Endothelial cell of umbilical vein (primary cell): Measurements from ENCODE around the gene NLRP6. TPM values are rescaled to one million over a fixed set of nuclear protein-coding genes. Genes with fewer than 3 reads are reported as not detected.

Experiments used
- BruUV-seq: library from RNA; stranded (reverse); fragments of 400-500 nt; replicated peaks from 2 replicates; lab custom pipeline; 2021; lab: Mats Ljungman, UMichigan
- CTCF ChIA-PET: fragments of 300-600, 350-600 bp; sonication (Branson Sonifier 250); formaldehyde crosslinking; loops from one replicate; lab custom pipeline; 2021; ENCODE audit warnings: antibody characterized with exemption, inconsistent platforms; lab: Charles Lee
- POLR2A ChIA-PET: fragments of 300-600, 350-600 bp; sonication (Branson Sonifier 250); formaldehyde crosslinking; loops from one replicate; lab custom pipeline; 2021; ENCODE audit warnings: antibody characterized with exemption, inconsistent platforms; lab: Charles Lee
- DNase-seq: peaks from one replicate; pipeline ENCODE4 v3.0.0-alpha.2; 2011; ENCODE audit warnings: low read depth, low spot score
- FAIRE-seq: peaks from 2 replicates; lab custom pipeline; 2011; peaks lifted over from hg19 to GRCh38; lab: Jason Lieb, UNC
- H2AFZ ChIP-seq: 2 replicates; pipeline ENCODE4 v1.6.0; 2012; ENCODE audit warnings: low read depth, low read length, control low read depth, inconsistent platforms
- H3K27ac ChIP-seq: 2 replicates; pipeline ENCODE4 v1.5.1; 2011; ENCODE audit warnings: low read depth, mild to moderate bottlenecking, control low read depth, low read length, moderate library complexity; ENCODE audit not compliant: insufficient read depth
- H3K27me3 ChIP-seq, 2 experiments: 2 replicates each; pipeline versions ENCODE4 v1.6.0 to v1.6.1; 2011; ENCODE audit warnings: low read length in 2 of 2, mixed read lengths in 1 of 2; ENCODE audit not compliant: control insufficient read depth in 2 of 2, insufficient read depth in 2 of 2
- H3K36me3 ChIP-seq, 2 experiments: 2 replicates in 1 of 2; 3 replicates in 1 of 2; pipeline ENCODE4 v1.5.1; 2011; ENCODE audit warnings: low read length in 2 of 2, mild to moderate bottlenecking in 1 of 2, moderate library complexity in 1 of 2; ENCODE audit not compliant: control insufficient read depth in 2 of 2, insufficient read depth in 2 of 2; ENCODE audit errors: extremely low read depth in 1 of 2
- H3K4me1 ChIP-seq: 3 replicates; pipeline ENCODE4 v1.5.1; 2011; ENCODE audit warnings: mild to moderate bottlenecking, low read length; ENCODE audit not compliant: control insufficient read depth, insufficient read depth; ENCODE audit errors: extremely low read depth
- H3K4me2 ChIP-seq: 2 replicates; pipeline ENCODE4 v1.6.1; 2011; ENCODE audit warnings: low read length, control low read depth, mixed read lengths; ENCODE audit not compliant: insufficient read depth
- H3K4me3 ChIP-seq, 3 experiments: fragments of 200-600 bp in 1 of 3; sonication (generic), shearing (Covaris generic) in 1 of 3; replicated peaks in 1 of 3; 2 replicates each; pipeline ENCODE4 v1.5.1; 2011 to 2016; ENCODE audit warnings: control low read depth in 3 of 3, low read length in 3 of 3, mild to moderate bottlenecking in 2 of 3, inconsistent platforms in 1 of 3, low read depth in 1 of 3, moderate library complexity in 1 of 3; ENCODE audit not compliant: insufficient read depth in 1 of 3
- H3K79me2 ChIP-seq: 2 replicates; pipeline ENCODE4 v1.6.0; 2012; ENCODE audit warnings: low read length, inconsistent platforms; ENCODE audit not compliant: control insufficient read depth, insufficient read depth
- H3K9ac ChIP-seq: replicated peaks from 2 replicates; pipeline ENCODE3; 2011; ENCODE audit warnings: low read length, control low read depth; ENCODE audit not compliant: insufficient read depth; ENCODE audit errors: extremely low read depth
- H3K9me1 ChIP-seq: replicated peaks from 3 replicates; pipeline ENCODE4 v1.6.0; 2011; ENCODE audit warnings: mild to moderate bottlenecking, low read length; ENCODE audit not compliant: control insufficient read depth, insufficient read depth; ENCODE audit errors: extremely low read depth
- H3K9me3 ChIP-seq: replicated peaks from 2 replicates; pipeline ENCODE4 v1.5.1; 2012; ENCODE audit warnings: low read length, inconsistent platforms; ENCODE audit not compliant: control insufficient read depth, insufficient read depth
- H4K20me1 ChIP-seq: replicated peaks from 2 replicates; pipeline ENCODE3; 2011; ENCODE audit warnings: mild to moderate bottlenecking, low read length; ENCODE audit not compliant: control insufficient read depth, insufficient read depth; ENCODE audit errors: extremely low read depth
- EZH2 ChIP-seq: IDR thresholded peaks from 2 replicates; pipeline ENCODE4 v1.6.1; 2012; ENCODE audit warnings: borderline replicate concordance, low read depth, mild to moderate bottlenecking, moderate library complexity, low read length, inconsistent platforms; ENCODE audit not compliant: severe bottlenecking
- FOS ChIP-seq: IDR thresholded peaks from 2 replicates; pipeline ENCODE4 v1.6.1; 2011; ENCODE audit warnings: mild to moderate bottlenecking, low read length, moderate library complexity, borderline replicate concordance; ENCODE audit not compliant: insufficient read depth
- GATA2 ChIP-seq: IDR thresholded peaks from 2 replicates; pipeline ENCODE4 v1.7.0; 2011; ENCODE audit warnings: low read depth, mild to moderate bottlenecking, moderate library complexity, mixed read lengths, low read length; ENCODE audit not compliant: insufficient read length, insufficient read depth
- JUN ChIP-seq: IDR thresholded peaks from 2 replicates; pipeline ENCODE4 v1.6.1; 2011; ENCODE audit warnings: borderline replicate concordance, low read depth; ENCODE audit not compliant: insufficient read length, insufficient read depth
- POLR2AphosphoS5 ChIP-seq: IDR thresholded peaks from 2 replicates; pipeline ENCODE4 v1.6.1; 2012; ENCODE audit warnings: low read depth, mild to moderate bottlenecking, control low read depth, low read length, moderate library complexity; ENCODE audit not compliant: insufficient read depth
- dilution Hi-C: fragments of 300-500 bp; cut with MboI; formaldehyde crosslinking; loops from one replicate; pipeline ENCODE4 v1.15.0; 2019; ENCODE audit warnings: low sequenced_read_pairs; ENCODE audit not compliant: extremely low pct_ligation_motif_present
- intact Hi-C: fragments of 100-400 bp; cut with micrococcal nuclease; formaldehyde crosslinking; loops from one replicate; pipeline ENCODE4 v1.10.0; 2022
- polyA plus RNA-seq, 4 experiments: library from polyadenylated mRNA; depleted of rRNA in 3 of 4; stranded (reverse) in 3 of 4; unstranded in 1 of 4; fragments of >200 nt; gene quantifications; 2 replicates each; pipeline versions ENCODE4 v1.2.1 to v1.2.3, GENCODE V29; 2011 to 2012; ENCODE audit warnings: missing spikeins in 1 of 4
- total RNA-seq: library from RNA; stranded (reverse); gene quantifications from 2 replicates; pipeline ENCODE4 v1.2.3, GENCODE V29; 2021
- TF ChIP-seq, protein P1 (sequence below), 2 donors: IDR thresholded peaks; 1 replicate in 1 of 2; 2 replicates in 1 of 2; pipeline ENCODE4 v1.5.1; 2011; ENCODE audit warnings: low read length in 2 of 2, mild to moderate bottlenecking in 2 of 2, moderate library complexity in 2 of 2, control low read depth in 1 of 2, inconsistent platforms in 1 of 2, low read depth in 1 of 2; ENCODE audit not compliant: insufficient read depth in 1 of 2; ENCODE audit errors: extremely low read depth in 1 of 2

Gene NLRP6
- total and polyA plus RNA-seq, 2 donors (not counting 3 experiments of a cell fraction or from before 2014, with no cell fraction given), result not detected

DNA sequence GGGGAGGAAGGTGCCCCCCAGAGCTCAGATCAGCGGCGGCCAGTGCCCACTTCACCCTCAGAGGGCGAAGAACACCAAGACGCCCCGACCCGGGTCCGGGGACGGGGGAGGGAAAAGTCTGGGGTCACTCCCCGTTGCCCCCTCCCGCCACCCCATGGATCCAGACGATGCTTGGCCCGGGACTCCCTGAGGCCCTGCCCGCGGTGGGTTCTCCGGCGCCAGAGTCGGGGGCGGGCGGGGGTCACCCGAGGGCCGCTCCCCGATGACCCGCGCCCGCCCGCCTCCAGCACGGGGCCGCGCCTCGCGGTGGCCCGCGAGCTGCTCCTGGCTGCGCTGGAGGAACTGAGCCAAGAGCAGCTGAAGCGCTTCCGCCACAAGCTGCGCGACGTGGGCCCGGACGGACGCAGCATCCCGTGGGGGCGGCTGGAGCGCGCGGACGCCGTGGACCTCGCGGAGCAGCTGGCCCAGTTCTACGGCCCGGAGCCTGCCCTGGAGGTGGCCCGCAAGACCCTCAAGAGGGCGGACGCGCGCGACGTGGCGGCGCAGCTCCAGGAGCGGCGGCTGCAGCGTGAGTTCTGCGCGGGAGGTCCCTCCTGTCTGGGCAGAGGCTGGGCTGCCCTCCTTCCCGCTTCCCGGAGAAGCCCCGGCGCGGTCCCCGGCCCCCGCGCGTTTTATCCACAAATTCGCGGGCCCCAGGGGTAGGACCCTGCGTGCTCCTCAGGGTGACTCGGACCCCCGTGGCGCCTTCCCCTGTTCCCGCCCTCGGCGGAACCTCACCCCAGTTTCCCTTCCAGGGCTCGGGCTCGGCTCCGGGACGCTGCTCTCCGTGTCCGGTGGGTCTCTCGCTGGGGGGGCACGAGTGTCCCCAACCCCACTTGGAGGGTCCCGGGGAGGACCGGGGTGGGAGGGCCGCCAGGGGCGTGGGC, 1.1 kb downstream of the NLRP6 start:
- H3K27me3 ChIP-seq, result peaks cover 48 to 64% of the 10 kb centered on the region in 2 experiments
- H3K9me3 ChIP-seq, result no peaks in the 10 kb centered on the region
- FAIRE-seq, result no peak
- ChIA-PET POLR2A (no interaction called here), CTCF (interaction anchor here (1.4 to 1.5 kb wide), 2 partner anchors 29 kb away, joined by 4 to 5 read pairs; no protein-coding TSS in a partner anchor)
- dilution Hi-C loops, result no loop called here
- no peaks in the 10 kb centered on the region for H3K4me1 ChIP-seq
- intact Hi-C loops, result no loop called here
- DNase-seq, result no peak
- H3K36me3 ChIP-seq, result no peaks in the 10 kb centered on the region
- H3K4me2 ChIP-seq, result no peak overlapping the region
- no peak overlapping the region for H3K9ac ChIP-seq
- no peak overlapping the region for H3K4me3 ChIP-seq
- no peaks in the 10 kb centered on the region for H4K20me1 ChIP-seq
- H3K27ac ChIP-seq, result no peak overlapping the region
- no peaks in the 10 kb centered on the region for H3K79me2 ChIP-seq
- TF ChIP-seq EZH2 (peak; percentile 54), JUN (no peak), GATA2 (no peak)
- no peak overlapping the region for H2AFZ ChIP-seq
- H3K9me1 ChIP-seq, result no peaks in the 10 kb centered on the region
- no TSS peak for BruUV-seq

DNA sequence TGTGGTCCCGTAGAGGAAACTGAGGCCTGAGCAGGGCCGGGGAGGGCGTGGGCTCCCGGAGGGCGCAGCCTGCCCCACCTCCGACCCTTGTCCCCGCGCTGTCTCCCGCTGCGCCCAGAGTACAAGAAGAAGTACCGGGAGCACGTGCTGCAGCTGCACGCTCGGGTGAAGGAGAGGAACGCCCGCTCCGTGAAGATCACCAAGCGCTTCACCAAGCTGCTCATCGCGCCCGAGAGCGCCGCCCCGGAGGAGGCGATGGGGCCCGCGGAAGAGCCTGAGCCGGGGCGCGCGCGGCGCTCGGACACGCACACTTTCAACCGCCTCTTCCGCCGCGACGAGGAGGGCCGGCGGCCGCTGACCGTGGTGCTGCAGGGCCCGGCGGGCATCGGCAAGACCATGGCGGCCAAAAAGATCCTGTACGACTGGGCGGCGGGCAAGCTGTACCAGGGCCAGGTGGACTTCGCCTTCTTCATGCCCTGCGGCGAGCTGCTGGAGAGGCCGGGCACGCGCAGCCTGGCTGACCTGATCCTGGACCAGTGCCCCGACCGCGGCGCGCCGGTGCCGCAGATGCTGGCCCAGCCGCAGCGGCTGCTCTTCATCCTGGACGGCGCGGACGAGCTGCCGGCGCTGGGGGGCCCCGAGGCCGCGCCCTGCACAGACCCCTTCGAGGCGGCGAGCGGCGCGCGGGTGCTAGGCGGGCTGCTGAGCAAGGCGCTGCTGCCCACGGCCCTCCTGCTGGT, 1.9 kb downstream of the NLRP6 start:
- no peak for DNase-seq

More for the DNA sequence above, 1.9 kb downstream of the NLRP6 start:
- Histone ChIP-seq H3K9me3 (no peaks in the 10 kb centered on the region), H3K36me3 (no peaks in the 10 kb centered on the region), H3K79me2 (no peaks in the 10 kb centered on the region), H2AFZ (no peak overlapping the region), H3K9me1 (no peaks in the 10 kb centered on the region), H3K27ac (no peak overlapping the region), H3K9ac (no peak overlapping the region), H3K27me3 (peaks cover 44 to 61% of the 10 kb centered on the region in 2 experiments), H4K20me1 (no peaks in the 10 kb centered on the region), H3K4me3 (no peak overlapping the region), H3K4me1 (no peaks in the 10 kb centered on the region), H3K4me2 (no peak overlapping the region)
- ChIA-PET CTCF (interaction anchor here (1.2 to 1.4 kb wide), 2 partner anchors 29 to 51 kb away, joined by 3 to 4 read pairs; no protein-coding TSS in a partner anchor), POLR2A (interaction anchor here (1.0 kb wide), 1 partner anchor 73 kb away, joined by 3 read pairs; the partner anchor contains the start of genes BET1L and RIC8A)
- no TSS peak for BruUV-seq
- TF ChIP-seq FOS (no peak), GATA2 (no peak), POLR2AphosphoS5 (no peak)
- TF ChIP-seq, protein P1, sequence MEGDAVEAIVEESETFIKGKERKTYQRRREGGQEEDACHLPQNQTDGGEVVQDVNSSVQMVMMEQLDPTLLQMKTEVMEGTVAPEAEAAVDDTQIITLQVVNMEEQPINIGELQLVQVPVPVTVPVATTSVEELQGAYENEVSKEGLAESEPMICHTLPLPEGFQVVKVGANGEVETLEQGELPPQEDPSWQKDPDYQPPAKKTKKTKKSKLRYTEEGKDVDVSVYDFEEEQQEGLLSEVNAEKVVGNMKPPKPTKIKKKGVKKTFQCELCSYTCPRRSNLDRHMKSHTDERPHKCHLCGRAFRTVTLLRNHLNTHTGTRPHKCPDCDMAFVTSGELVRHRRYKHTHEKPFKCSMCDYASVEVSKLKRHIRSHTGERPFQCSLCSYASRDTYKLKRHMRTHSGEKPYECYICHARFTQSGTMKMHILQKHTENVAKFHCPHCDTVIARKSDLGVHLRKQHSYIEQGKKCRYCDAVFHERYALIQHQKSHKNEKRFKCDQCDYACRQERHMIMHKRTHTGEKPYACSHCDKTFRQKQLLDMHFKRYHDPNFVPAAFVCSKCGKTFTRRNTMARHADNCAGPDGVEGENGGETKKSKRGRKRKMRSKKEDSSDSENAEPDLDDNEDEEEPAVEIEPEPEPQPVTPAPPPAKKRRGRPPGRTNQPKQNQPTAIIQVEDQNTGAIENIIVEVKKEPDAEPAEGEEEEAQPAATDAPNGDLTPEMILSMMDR (IDR thresholded peaks at IDR 0.05; ENCODE audit: extremely low read depth in 1 of 2, insufficient read depth in 1 of 2, low read depth in 1 of 2, low read length in 2 of 2), result no peak
- no peak for FAIRE-seq
- dilution Hi-C loops, result no loop called here
- intact Hi-C loops, result no loop called here
